Left forelimb (tissue), 1 donor: ENCODE results near the gene RBM45.
"Not testable (repeated sequence)": the region's sequence is repeated elsewhere in the genome, so short reads cannot be mapped to it uniquely, and the experiment has no call there.

ENCODE experiments used
- DNase-seq: peaks from one replicate; pipeline ENCODE4 v3.0.0-alpha.2; 2018; ENCODE audit warnings: low spot score

The RBM45 gene

GRCh38 chr2:178106053-178106452 is 6.2 kb upstream of the RBM45 start:
- DNase-seq = no peak

GRCh38 chr2:178108176-178108575 is 4.1 kb upstream of the RBM45 start:
- no peak for DNase-seq

GRCh38 chr2:178109813-178110212 is 2.4 kb upstream of the RBM45 start:
- DNase-seq = no peak

- no peak for DNase-seq
These were observed 1.6 kb upstream of the RBM45 start for GRCh38 chr2:178110681-178111080.

- no peak for DNase-seq
These were observed 494 bp upstream of the RBM45 start for GRCh38 chr2:178111743-178112142.

GRCh38 chr2:178114462-178114861 is 2.2 kb downstream of the RBM45 start:
- DNase-seq = no peak

GRCh38 chr2:178115271-178115670 is 3.0 kb downstream of the RBM45 start:
- DNase-seq = no peak

- DNase-seq = no peak
These were observed 5.5 kb downstream of the RBM45 start for GRCh38 chr2:178117725-178118124.

GRCh38 chr2:178119179-178119922 is 7.1 kb downstream of the RBM45 start:
- no peak for DNase-seq

GRCh38 chr2:178123163-178123562 is 10.9 kb downstream of the RBM45 start:
- no peak for DNase-seq

GRCh38 chr2:178125125-178125524 is 12.9 kb downstream of the RBM45 start:
- DNase-seq = no peak

GRCh38 chr2:178125862-178126261 is 13.6 kb downstream of the RBM45 start:
- no peak for DNase-seq

- DNase-seq = no peak
These were observed 16.8 kb downstream of the RBM45 start for GRCh38 chr2:178128836-178129630.

- no peak for DNase-seq
These were observed 24.2 kb downstream of the RBM45 start for GRCh38 chr2:178136321-178137025.

GRCh38 chr2:178142274-178143065 is 30.2 kb downstream of the RBM45 start:
- DNase-seq = no peak

- DNase-seq = no peak
These were observed 31.2 kb downstream of the RBM45 start for GRCh38 chr2:178143481-178143880.

GRCh38 chr2:178152033-178152432 is 39.8 kb downstream of the RBM45 start:
- no peak for DNase-seq

GRCh38 chr2:178152542-178152941 is 40.3 kb downstream of the RBM45 start:
- no peak for DNase-seq

- DNase-seq = no peak
These were observed 40.7 kb downstream of the RBM45 start for GRCh38 chr2:178152977-178153376.

- not testable (repeated sequence) for DNase-seq
These were observed 41.6 kb downstream of the RBM45 start for GRCh38 chr2:178153878-178154277.

- DNase-seq = no peak
These were observed 43.3 kb downstream of the RBM45 start for GRCh38 chr2:178155524-178155923.

GRCh38 chr2:178157574-178157973 is 45.3 kb downstream of the RBM45 start:
- DNase-seq = no peak
